ENCODE data around the gene CDC123. TPM values are rescaled to one million over a fixed set of nuclear protein-coding genes. Genes with fewer than 3 reads are reported as not detected.
"Not testable (repeated sequence)": the region's sequence is repeated elsewhere in the genome, so short reads cannot be mapped to it uniquely, and the experiment has no call there.

Gene CDC123
- total and polyA plus RNA-seq, 8 donors = 51.9 to 98.6 (median 90.7) TPM

DNA sequence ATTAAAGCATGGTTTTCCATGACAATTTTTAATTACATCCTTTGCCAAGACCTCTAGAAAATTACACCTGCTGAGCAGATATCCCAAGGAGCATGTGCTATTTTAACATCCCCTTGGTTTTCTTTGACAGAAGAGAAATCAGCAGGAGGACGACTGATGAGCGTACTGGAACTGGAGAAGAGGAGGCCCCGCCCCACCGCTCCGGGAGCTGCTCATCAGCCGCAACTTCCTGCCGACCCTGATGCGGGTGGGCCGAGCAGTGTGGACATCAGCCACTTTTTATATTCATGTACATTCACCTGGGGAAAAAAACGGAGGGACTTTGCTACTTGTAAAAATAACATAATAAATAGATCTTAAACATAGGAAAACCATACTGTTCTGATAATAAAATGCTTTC, 54.2 kb downstream of the CDC123 start:
- Histone ChIP-seq H3K4me1 (no peaks in the 10 kb centered on the region), H3K9me3 (no peaks in the 10 kb centered on the region), H3K4me3 (no peak overlapping the region), H3K27me3 (no peaks in the 10 kb centered on the region), H3K27ac (no peak overlapping the region), H3K36me3 (peaks cover 0 to 60% of the 10 kb centered on the region in 2 donors)
- intact Hi-C loops (cut with DNase I) = no loop called here
- ATAC-seq (no peak), DNase-seq (no peak)
- TF ChIP-seq, protein P1, sequence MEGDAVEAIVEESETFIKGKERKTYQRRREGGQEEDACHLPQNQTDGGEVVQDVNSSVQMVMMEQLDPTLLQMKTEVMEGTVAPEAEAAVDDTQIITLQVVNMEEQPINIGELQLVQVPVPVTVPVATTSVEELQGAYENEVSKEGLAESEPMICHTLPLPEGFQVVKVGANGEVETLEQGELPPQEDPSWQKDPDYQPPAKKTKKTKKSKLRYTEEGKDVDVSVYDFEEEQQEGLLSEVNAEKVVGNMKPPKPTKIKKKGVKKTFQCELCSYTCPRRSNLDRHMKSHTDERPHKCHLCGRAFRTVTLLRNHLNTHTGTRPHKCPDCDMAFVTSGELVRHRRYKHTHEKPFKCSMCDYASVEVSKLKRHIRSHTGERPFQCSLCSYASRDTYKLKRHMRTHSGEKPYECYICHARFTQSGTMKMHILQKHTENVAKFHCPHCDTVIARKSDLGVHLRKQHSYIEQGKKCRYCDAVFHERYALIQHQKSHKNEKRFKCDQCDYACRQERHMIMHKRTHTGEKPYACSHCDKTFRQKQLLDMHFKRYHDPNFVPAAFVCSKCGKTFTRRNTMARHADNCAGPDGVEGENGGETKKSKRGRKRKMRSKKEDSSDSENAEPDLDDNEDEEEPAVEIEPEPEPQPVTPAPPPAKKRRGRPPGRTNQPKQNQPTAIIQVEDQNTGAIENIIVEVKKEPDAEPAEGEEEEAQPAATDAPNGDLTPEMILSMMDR (IDR thresholded peaks at IDR 0.05) = no peak

DNA sequence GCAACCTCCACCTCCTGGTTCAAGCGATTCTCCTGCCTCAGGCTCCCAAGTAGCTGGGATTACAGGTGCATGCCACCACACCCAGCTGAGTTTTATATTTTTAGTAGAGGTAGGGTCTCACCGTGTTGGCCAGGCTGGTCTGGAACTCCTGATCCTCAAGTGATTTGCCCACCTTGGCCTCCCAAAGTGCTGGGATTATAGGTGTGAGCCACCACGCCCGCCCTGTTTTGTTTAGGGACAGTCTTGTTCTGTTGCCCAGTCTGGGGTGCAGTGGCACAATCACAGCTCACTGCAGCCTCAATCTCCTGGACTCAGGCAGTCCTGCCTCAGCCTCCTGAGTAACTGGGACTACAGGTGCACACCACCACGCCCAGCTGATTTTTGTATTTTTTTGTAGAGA, 54.7 kb downstream of the CDC123 start:
- H3K4me3 ChIP-seq; intact Hi-C loops (cut with DNase I); H3K27me3 ChIP-seq; H3K4me1 ChIP-seq; H3K9me3 ChIP-seq; ATAC-seq; DNase-seq; H3K27ac ChIP-seq: not testable (repeated sequence)
- H3K36me3 ChIP-seq = peaks cover 0 to 55% of the 10 kb centered on the region in 2 donors

DNA sequence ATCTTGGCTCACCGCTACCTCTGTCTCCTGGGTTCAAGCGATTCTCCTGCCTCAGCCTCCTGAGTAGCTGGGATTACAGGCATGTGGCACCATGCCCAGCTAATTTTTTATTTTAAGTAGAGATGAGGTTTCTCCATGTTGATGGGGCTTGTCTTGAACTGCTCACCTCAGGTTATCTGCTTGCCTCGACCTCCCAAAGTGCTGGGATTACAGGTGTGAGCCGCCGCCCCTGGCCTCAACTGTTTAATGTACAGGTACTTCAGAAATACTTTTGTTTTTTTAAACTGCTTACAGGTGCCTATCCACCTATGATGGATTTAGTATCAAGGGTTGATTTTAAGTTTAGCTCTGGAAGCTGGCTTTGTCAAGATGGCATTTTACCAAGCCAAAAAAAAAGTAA, 55.6 kb downstream of the CDC123 start:
- no peak overlapping the region for H3K27ac ChIP-seq
- H3K4me3 ChIP-seq = no peak overlapping the region
- TF ChIP-seq, protein P1 (IDR thresholded peaks at IDR 0.05) = no peak
- H3K9me3 ChIP-seq = no peaks in the 10 kb centered on the region
- intact Hi-C loops (cut with DNase I) = no loop called here
- no peaks in the 10 kb centered on the region for H3K4me1 ChIP-seq
- peaks cover 0 to 46% of the 10 kb centered on the region in 2 donors for H3K36me3 ChIP-seq
- DNase-seq (no peak), ATAC-seq (no peak)
- no peaks in the 10 kb centered on the region for H3K27me3 ChIP-seq

DNA sequence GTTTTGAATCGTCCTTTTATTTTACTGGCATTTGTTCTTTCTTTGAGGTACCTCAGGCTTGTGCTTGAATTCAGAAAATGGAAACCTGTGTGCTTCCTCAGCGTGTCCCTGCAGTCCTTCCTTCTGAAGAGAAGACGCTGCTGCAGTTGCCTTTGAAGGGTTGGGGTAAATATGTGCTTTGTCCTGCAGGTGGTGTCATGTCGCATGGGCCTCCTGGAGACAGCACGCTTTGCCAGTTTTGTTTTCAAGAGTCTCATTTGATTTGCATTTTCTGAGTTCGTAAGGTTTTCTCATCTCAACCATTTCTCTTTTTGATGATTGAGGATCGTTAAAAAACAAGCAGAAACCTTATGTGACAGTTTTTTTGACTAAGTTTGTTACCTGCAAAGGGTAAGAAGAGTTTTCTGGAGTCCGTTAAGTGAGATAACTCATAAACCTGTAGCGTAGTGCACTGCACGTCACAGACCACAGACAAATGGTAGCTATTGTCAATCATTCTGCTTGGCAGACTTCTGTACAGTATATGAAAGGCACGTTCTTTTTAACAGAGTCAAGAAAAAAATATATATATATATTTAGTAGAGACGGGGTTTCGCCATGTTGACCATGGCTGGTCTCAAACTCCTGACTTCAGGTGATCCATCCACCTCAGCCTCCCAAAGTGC, 57.0 kb downstream of the CDC123 start:
- H3K4me3 ChIP-seq = no peak overlapping the region
- TF ChIP-seq, protein P1 (IDR thresholded peaks at IDR 0.05) = no peak
- intact Hi-C loops (cut with DNase I) = no loop called here
- no peak for DNase-seq
- no peaks in the 10 kb centered on the region for H3K4me1 ChIP-seq
- H3K27me3 ChIP-seq = no peaks in the 10 kb centered on the region
- no peak overlapping the region for H3K27ac ChIP-seq
- ATAC-seq = no peak
- H3K36me3 ChIP-seq = peaks cover 0 to 38% of the 10 kb centered on the region in 2 donors
- H3K9me3 ChIP-seq = no peaks in the 10 kb centered on the region

DNA sequence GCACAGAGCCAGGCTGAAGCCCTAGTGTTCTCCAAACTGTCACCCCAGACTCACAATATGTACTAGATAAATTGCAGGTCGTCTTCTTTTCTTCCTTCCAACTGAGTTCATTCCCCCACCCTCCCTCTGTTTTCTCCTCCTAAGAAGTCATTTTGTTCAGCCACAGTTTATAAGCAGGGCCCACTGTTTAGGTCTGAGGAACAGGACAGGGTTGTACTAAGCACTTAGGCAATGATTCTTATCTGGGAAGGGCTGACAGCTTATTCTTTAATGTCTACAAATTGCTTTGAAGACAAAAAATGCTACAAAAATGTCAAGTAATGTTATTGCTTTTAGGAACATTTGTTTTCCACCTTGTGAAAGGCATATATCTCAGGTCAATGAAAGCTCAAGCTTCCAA, 59.1 kb downstream of the CDC123 start:
- intact Hi-C loops (cut with DNase I) = no loop called here
- ATAC-seq = no peak
- H3K27ac ChIP-seq = no peak overlapping the region
- TF ChIP-seq, protein P1 (IDR thresholded peaks at IDR 0.05) = no peak
- no peaks in the 10 kb centered on the region for H3K9me3 ChIP-seq
- no peaks in the 10 kb centered on the region for H3K4me1 ChIP-seq
- H3K4me3 ChIP-seq = no peak overlapping the region
- no peaks in the 10 kb centered on the region for H3K27me3 ChIP-seq
- no peak for DNase-seq
- H3K36me3 ChIP-seq = peaks cover 0 to 18% of the 10 kb centered on the region in 2 donors

DNA sequence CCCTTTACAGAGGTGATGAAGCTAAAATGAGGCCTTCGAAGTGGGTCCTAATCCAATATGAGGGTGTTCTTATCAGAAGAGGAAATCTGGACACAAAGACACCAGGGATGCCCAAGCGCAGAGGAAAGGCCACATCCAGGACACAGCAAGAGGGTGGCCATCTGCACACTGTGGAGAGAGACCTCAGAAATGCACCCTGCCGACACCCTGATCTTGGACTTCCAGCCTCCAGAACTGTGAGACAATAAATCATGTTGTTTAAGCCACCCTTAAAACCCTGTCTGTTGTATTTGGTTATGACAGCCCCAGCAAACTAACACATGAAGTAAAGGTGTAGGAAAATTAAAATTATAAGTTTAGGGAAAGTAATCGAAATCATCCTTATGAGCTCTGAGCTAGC, 64.0 kb downstream of the CDC123 start:
- Histone ChIP-seq H3K4me1 (peaks cover 1 to 22% of the 10 kb centered on the region in 2 donors), H3K36me3 (no peaks in the 10 kb centered on the region), H3K4me3 (no peak overlapping the region), H3K27me3 (no peaks in the 10 kb centered on the region), H3K9me3 (no peaks in the 10 kb centered on the region), H3K27ac (no peak overlapping the region)
- intact Hi-C loops (cut with DNase I) = loop anchor here in 1 of 2 donors (5.0 kb wide), 1 partner anchor 452 kb away; no protein-coding TSS in a partner anchor
- DNase-seq = no peak
- TF ChIP-seq, protein P1 (IDR thresholded peaks at IDR 0.05) = no peak
- no peak for ATAC-seq

All from left lung (tissue), 10 donors.